ENCODE measurements around the gene ATP5F1A.
A peak's percentile ranks its signal among the peaks of the same experiment; 100 is the strongest.
"Not testable (repeated sequence)": the region's sequence is repeated elsewhere in the genome, so short reads cannot be mapped to it uniquely, and the experiment has no call there.

ATP5F1A gene

GRCh38 chr18:46097801-46098615 lies at the start of gene ATP5F1A:
TSS of gene ATP5F1A (minus strand) at chr18:46098296. CDS start at chr18:46098231, 65 bp downstream.
- peak; percentile 91 for DNase-seq

- DNase-seq, result no peak
Measured at GRCh38 chr18:46141199-46141598, 43.1 kb upstream of the ATP5F1A start.

DNA sequence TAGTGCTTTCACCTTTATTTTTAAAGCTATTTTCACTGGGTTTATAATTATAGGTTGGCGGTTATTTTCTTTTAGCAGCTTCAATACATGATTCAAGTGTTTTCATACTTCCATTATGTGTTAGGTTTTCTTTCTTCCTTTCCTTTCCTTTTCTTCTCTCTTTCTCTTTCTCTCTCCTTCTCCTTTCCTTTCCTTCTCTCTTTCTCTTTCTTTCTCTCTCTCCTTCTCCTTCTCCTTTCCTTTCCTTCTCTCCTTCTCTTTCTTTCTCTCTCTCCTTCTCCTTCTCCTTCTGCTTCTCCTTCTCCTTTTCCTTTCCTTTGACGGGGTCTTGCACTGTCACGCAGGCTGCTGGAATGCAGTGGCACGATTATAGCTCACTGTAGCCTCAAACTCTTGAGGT lies 42.1 kb upstream of the ATP5F1A start:
- DNase-seq, result no peak

GRCh38 chr18:46134920-46135675 lies 37.0 kb upstream of the ATP5F1A start:
- peak; percentile 2 for DNase-seq

- DNase-seq, result no peak
Measured at GRCh38 chr18:46133534-46133933, 35.4 kb upstream of the ATP5F1A start.

GRCh38 chr18:46130549-46130948 lies 32.5 kb upstream of the ATP5F1A start:
- not testable (repeated sequence) for DNase-seq

GRCh38 chr18:46130061-46130460 lies 32.0 kb upstream of the ATP5F1A start:
- no peak for DNase-seq

DNA sequence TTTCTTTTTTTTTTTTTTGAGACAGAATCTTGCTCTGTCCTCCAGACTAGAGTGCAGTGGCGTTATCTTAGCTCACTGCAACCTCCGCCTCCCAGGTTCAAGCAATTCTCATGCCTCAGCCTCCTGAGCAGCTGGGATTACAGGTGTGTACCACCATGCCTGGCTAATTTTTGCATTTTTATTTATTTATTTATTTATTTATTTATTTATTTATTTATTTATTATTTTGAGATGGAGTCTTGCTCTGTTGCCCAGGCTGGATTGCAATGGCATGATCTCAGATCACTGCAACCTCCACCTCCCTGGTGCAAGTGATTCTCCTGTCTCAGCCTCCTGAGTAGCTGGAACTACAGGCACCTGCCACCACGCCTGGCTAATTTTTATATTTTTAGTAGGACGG lies 28.5 kb upstream of the ATP5F1A start:
- DNase-seq, result not testable (repeated sequence)

DNA sequence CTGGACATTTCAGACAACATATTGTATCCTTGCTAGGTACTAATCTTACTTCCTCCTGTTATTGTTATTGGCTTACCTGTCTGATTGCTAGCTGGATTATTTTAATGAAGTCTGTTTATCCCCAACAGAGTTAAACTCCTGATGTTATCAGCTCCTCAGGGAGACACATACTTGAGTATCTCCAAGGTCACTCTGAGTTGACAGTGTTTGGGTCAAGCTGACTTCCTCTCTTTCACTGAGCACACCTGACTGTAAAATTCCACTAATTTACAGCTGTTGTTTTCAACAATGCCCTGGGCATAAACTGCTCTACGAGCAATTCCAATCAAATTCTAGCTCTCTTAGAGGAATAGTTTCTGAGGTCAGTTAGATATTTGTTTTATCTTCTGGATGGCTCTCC lies 15.7 kb upstream of the ATP5F1A start:
- no peak for DNase-seq

GRCh38 chr18:46110406-46110805 lies 12.3 kb upstream of the ATP5F1A start:
- DNase-seq, result no peak

DNA sequence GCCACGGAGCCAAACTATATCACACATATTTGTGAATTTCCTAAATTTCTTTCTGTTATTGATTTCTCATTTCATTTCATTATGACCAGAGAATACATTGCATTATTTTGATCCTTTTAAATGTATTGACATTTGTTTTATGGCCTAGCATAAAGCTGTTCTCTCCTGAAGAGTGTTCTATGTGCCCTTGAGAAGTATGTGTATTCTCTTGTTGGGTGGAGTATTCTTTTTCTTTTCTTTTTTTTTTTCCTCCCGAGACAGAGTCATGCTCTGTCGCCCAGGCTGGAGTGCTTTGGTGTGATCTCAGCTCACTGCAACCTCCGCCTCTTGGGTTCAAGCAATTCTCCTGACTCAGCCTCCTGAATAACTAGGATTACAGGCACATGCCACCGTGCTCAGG lies 11.3 kb upstream of the ATP5F1A start:
- DNase-seq, result no peak

DNA sequence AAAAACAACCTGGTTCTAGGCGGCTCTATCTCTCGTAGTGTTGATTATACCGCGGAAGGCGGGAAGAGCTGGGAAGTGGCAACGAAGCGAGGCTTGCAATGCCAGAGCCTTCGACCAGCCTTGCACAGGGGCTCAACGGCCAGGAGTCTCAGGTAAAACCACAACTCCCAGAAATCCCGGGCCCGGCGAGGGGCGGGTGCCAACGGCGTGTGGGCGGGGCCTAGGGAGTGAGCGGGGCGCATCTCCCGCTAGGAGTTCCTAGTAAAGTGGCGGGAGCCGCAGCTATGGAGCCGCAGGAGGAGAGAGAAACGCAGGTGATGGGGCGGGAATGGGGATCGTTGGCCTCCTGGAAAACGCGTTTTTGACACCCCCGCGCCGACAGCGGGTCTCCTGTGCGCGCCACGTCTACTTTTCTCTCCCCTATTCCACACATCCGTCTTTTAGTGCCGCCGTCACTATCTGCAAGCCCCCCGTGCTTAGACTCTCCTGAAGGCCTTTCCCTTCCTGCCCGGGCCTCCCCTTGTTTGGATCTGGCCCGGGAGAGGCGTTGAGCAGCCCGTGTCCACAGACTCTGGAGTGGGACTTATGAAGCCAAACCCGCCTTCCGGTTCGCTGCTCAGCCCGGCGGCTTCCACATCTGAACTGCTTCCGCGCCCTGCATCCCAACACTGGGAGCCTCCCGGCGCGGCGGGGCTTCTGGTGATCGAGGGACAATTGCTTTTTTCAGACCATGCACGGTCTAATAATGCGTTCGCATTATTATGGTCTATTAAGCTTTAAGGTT lies 6.2 kb upstream of the ATP5F1A start, which contains the start of gene HAUS1:
HAUS1 (plus strand) TSS at position 258 of the 784 bp plus-strand sequence; CDS start at position 285, 27 bp downstream.
- DNase-seq, result peak; percentile 90

GRCh38 chr18:46099463-46099862 lies 1.4 kb upstream of the ATP5F1A start:
- no peak for DNase-seq

DNA sequence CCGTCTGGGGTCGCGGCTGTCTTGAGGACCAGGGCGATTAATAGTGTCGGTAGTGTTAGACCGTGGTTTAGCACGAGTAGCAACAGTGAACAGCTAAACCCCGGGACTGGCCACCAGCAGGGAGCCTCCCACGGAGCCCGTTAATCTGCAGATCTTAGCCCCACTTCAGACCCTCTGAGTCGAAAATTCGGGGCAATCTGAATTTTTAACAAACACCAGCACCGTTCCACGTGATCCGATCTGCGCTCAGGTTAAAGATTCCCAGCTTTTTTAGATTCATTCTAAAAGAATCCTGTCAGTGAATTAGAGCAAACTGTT lies 479 bp upstream of the ATP5F1A start:
- DNase-seq, result no peak

GRCh38 chr18:46097431-46097800 lies 680 bp downstream of the ATP5F1A start:
- DNase-seq, result no peak

GRCh38 chr18:46096651-46097300 lies 1.3 kb downstream of the ATP5F1A start:
- DNase-seq, result no peak

GRCh38 chr18:46095532-46095931 lies 2.6 kb downstream of the ATP5F1A start:
- DNase-seq, result no peak

- DNase-seq, result not testable (repeated sequence)
Measured at GRCh38 chr18:46088501-46088900, 9.6 kb downstream of the ATP5F1A start.

DNA sequence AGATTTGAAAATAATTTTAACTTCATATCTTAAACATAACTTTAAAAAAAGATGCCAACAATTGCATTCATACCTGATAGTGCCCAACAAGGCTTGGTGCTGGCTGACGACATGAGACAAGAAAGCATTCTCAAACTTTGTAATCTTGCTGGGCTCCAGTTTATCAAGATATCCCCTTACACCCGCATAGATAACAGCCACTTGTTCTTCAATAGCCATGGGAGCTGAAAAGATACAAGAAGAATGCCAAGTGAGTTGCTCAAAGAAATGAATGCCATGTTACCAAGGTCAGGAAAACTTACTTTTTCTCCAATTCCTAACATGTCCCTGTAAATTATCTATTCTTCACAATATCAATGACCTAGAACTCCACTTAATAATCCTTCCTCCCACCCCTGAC lies 13.7 kb downstream of the ATP5F1A start:
- no peak for DNase-seq

DNA sequence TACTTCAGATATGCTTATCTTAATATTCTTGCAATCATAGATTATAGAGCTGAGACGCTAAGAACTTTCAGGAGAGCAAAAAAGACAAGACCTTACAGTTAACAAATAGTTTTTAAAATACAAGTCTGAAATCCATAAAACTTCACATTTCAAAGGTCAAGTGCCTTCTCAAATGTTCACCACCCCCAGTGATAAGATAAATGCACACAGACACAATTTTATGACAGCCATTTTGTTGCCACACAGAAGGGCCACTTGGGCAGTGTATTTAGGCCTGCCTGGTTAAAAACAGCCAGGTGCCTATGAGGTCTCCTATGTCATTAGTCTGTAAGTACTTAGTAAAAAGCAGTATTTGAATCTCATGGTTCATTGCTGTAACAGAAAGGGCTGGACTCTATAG lies 17.9 kb downstream of the ATP5F1A start:
- DNase-seq, result no peak

DNA sequence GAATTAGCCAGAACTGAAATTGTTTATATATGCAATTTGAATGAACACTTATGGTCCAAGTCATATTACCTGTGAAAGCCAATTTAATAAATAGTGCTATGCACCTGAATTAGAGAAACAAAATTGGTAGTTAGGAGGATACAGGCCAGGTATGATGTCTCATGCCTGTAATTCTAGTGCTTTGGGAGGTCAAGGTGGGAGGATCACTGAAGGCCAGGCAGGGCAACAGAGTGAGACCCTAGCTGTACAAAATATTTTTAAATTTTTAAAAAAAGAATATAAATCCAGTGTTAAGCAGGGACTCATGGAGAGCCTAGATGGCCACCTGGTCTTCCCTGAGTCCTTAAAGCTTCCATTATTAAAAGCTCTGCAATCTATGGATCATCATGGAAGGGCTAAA lies 18.8 kb downstream of the ATP5F1A start:
- no peak for DNase-seq

DNA sequence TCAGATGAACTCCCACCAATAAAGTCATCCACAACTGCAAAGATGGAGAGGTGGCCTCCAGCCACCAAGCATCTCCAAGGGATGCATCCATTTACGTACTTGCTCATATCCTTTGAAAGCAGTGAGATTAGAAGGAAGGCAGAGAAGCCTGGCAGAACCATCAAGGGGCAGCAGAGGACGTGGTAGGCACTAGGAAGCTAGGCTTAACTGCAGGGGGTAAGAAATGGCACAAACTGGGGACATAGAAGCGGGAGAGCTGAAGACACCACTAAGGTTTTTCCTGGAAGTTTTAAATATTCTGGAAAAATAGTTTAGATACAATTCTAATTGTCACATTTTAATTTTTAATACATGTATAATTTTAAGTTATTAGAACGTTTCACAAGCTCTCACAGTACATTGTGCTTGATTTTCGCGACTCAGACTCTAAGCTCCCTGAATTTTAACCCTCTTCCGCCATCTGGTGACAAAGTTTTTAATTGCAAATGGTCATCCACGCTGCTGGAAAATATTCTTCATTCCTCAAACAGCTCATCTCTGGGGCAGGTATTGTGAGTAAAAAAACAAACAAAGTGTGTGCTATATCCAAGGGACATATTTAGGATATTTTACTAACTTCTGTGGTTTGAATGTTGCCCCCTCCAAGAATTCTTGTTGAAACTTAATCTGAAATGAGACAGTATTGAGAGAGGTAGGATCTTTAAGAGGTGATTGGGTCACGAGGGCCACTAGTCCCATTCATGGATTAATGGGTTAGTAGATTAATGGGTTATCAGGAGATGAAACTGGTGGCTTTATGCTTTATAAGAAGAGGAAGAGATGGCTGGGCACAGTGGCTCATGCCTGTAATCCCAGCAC lies 24.4 kb downstream of the ATP5F1A start:
- DNase-seq, result peak; percentile 75

All from midbrain (tissue), 1 donor.